CD4-positive, alpha-beta T cell treated with Interleukin-17A for 4 hours (primary cell): Measurements from ENCODE around the gene PTDSS2.
"Not testable (repeated sequence)": the region's sequence is repeated elsewhere in the genome, so short reads cannot be mapped to it uniquely, and the experiment has no call there.

Experiments
- DNase-seq: peaks from one replicate; pipeline ENCODE4 v3.0.0-alpha.2; 2020; ENCODE audit warnings: mixed read lengths

Gene PTDSS2

GRCh38 chr11:508956-509355 is 58.9 kb downstream of the PTDSS2 start:
- DNase-seq = no peak

GRCh38 chr11:512761-513595 is 62.9 kb downstream of the PTDSS2 start:
- no peak for DNase-seq

- no peak for DNase-seq
Measured at GRCh38 chr11:514606-515005, 64.5 kb downstream of the PTDSS2 start.

- no peak for DNase-seq
Measured at GRCh38 chr11:515131-515530, 65.1 kb downstream of the PTDSS2 start.

- DNase-seq = no peak
Measured at GRCh38 chr11:516400-516799, 66.3 kb downstream of the PTDSS2 start.

GRCh38 chr11:516918-517685 is 67.0 kb downstream of the PTDSS2 start:
- DNase-seq = not testable (repeated sequence)

GRCh38 chr11:518463-519202 is 68.6 kb downstream of the PTDSS2 start:
- DNase-seq = peak; percentile 86

- no peak for DNase-seq
Measured at GRCh38 chr11:520428-521176, 70.5 kb downstream of the PTDSS2 start.

- DNase-seq = no peak
Measured at GRCh38 chr11:521177-521688, 71.2 kb downstream of the PTDSS2 start.

GRCh38 chr11:526192-526591 is 76.1 kb downstream of the PTDSS2 start:
- DNase-seq = no peak

GRCh38 chr11:528166-528814 is 78.2 kb downstream of the PTDSS2 start:
- no peak for DNase-seq

- no peak for DNase-seq
Measured at GRCh38 chr11:528815-529727, 79.0 kb downstream of the PTDSS2 start.

GRCh38 chr11:529728-530411 is 79.8 kb downstream of the PTDSS2 start:
- no peak for DNase-seq

- no peak for DNase-seq
Measured at GRCh38 chr11:530960-531831, 81.1 kb downstream of the PTDSS2 start.

GRCh38 chr11:531919-532526 is 81.9 kb downstream of the PTDSS2 start:
- no peak for DNase-seq

GRCh38 chr11:532527-532985 is 82.5 kb downstream of the PTDSS2 start:
- no peak for DNase-seq

GRCh38 chr11:532986-533585 is 83.0 kb downstream of the PTDSS2 start:
- DNase-seq = no peak
